ENCODE results near the gene ANKH. TPM values are rescaled to one million over a fixed set of nuclear protein-coding genes. Genes with fewer than 3 reads are reported as not detected.
A peak's percentile ranks its signal among the peaks of the same experiment; 100 is the strongest.

ANKH gene
- total and polyA plus RNA-seq, 10 of the 15 experiments (the other 5 are each of a cell fraction or from before 2014, with no cell fraction given): 2.1 to 43.9 (median 14.4) TPM

DNA sequence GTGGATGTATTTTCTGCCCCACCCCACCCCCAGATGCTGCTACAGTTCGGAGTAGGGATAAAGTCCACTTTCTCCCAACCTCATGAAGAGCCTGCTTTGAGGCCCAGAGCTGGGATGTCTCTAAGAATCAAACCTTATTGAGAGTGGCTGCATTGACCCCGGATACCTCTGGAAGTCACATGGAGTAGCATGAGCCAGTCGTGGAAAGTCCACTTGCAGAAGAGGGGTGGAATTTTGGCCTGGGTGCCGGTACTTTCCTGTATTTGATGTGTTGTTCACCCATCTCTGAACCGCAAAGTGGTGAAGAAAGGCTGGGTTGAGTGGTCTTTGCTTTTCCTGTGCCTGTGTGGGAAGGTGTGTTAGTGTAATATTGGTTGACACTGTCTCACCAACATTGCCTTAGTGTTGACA is 203.4 kb downstream of the ANKH start (continued):
- TF ChIP-seq, protein P1, sequence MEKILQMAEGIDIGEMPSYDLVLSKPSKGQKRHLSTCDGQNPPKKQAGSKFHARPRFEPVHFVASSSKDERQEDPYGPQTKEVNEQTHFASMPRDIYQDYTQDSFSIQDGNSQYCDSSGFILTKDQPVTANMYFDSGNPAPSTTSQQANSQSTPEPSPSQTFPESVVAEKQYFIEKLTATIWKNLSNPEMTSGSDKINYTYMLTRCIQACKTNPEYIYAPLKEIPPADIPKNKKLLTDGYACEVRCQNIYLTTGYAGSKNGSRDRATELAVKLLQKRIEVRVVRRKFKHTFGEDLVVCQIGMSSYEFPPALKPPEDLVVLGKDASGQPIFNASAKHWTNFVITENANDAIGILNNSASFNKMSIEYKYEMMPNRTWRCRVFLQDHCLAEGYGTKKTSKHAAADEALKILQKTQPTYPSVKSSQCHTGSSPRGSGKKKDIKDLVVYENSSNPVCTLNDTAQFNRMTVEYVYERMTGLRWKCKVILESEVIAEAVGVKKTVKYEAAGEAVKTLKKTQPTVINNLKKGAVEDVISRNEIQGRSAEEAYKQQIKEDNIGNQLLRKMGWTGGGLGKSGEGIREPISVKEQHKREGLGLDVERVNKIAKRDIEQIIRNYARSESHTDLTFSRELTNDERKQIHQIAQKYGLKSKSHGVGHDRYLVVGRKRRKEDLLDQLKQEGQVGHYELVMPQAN (conservative IDR thresholded peaks at IDR 0.05): 0 out of 2 replicates have a peak, but pooled peaks have one; percentile 34
- TF ChIP-seq WRNIP1 (IDR thresholded peaks at IDR 0.05; ENCODE audit: borderline replicate concordance, low read depth, low read length): no peak
- no peak for TF ChIP-seq TCF3 (IDR thresholded peaks at IDR 0.05; ENCODE audit: borderline replicate concordance, insufficient read depth, low read depth, low read length)
- TF ChIP-seq BRCA1 (IDR thresholded peaks at IDR 0.05; ENCODE audit: low read depth, low read length): no peak
- 0 out of 2 replicates have a peak, but pooled peaks have one; percentile 45 for TF ChIP-seq PML (IDR thresholded peaks at IDR 0.05; ENCODE audit: low read length)
- TF ChIP-seq PRDM15 (CRISPR knock-in tag; IDR thresholded peaks at IDR 0.05): no peak
- 0 out of 4 replicates have a peak, but pooled peaks of 1 of the 2 experiments have one; percentile 53 for TF ChIP-seq ETV6 (conservative IDR thresholded peaks at IDR 0.05 in 1 of 2, IDR thresholded peaks at IDR 0.05 in 1 of 2; ENCODE audit: borderline replicate concordance in 1 of 2, low read depth in 1 of 2)
- peak; percentile 92 for TF ChIP-seq RELB (IDR thresholded peaks at IDR 0.05; ENCODE audit: low read depth)
- TF ChIP-seq NFIC (IDR thresholded peaks at IDR 0.05; ENCODE audit: low read depth, low read length): peak; percentile 79
- TF ChIP-seq CBFB (IDR thresholded peaks at IDR 0.05; ENCODE audit: low read depth): peak; percentile 64; the same call in 1 of the 2 replicates
- TF ChIP-seq BACH1 (IDR thresholded peaks at IDR 0.05; ENCODE audit: borderline replicate concordance): no peak; the same call in 1 of the 2 replicates
- peak; percentile 36; the same call in 1 of the 2 replicates for TF ChIP-seq NR2C1 (IDR thresholded peaks at IDR 0.05)
- TF ChIP-seq ATF7 (IDR thresholded peaks at IDR 0.05; ENCODE audit: low read depth): peak; percentile 31; the same call in 1 of the 2 replicates
- peak; percentile 41; the same call in 1 of the 2 replicates for TF ChIP-seq RAD51 (IDR thresholded peaks at IDR 0.05)
- TF ChIP-seq EP300 (IDR thresholded peaks at IDR 0.05; ENCODE audit: borderline replicate concordance in 1 of 2, control insufficient read depth in 1 of 2, low read depth in 2 of 2, low read length in 2 of 2): peak; percentile 43 to 47; a peak in 2 of 4 replicates

Data from GM12878 (cell line).